Lower leg skin (tissue), 4 donors: ENCODE data around the gene CHRNA5. TPM values are rescaled to one million over a fixed set of nuclear protein-coding genes. Genes with fewer than 3 reads are reported as not detected.
A peak's percentile ranks its signal among the peaks of the same experiment; 100 is the strongest.
"Not testable (repeated sequence)": the region's sequence is repeated elsewhere in the genome, so short reads cannot be mapped to it uniquely, and the experiment has no call there.

Experiments
- DNase-seq, 2 donors: peaks; one replicate each; pipeline ENCODE4 v3.0.0-alpha.2; 2019; ENCODE audit warnings: low spot score in 2 of 2
- H3K4me3 ChIP-seq: fragments of 200-600 bp; sonication (generic); 2 replicates; pipeline ENCODE4 v1.5.1; 2017; ENCODE audit warnings: mild to moderate bottlenecking, low read depth; ENCODE audit not compliant: poor library complexity, severe bottlenecking
- CTCF ChIP-seq, 3 donors: fragments of 450-650 bp; IDR thresholded peaks; one replicate each; pipeline ENCODE4 v1.5.1; 2016; ENCODE audit warnings: antibody characterized with exemption in 3 of 3, mild to moderate bottlenecking in 3 of 3, moderate library complexity in 2 of 3
- POLR2A ChIP-seq, 2 donors: fragments of 450-650 bp; IDR thresholded peaks; one replicate each; pipeline ENCODE4 v1.6.1; 2016 to 2017; ENCODE audit warnings: antibody characterized with exemption in 2 of 2, mild to moderate bottlenecking in 1 of 2, moderate library complexity in 1 of 2
- WGBS, 2 donors: methylation state at CpG; one replicate each; pipeline ENCODE4 v1.1.5; 2018; 5-methylcytosine and 5-hydroxymethylcytosine counted together
- intact Hi-C: fragments of 100-400 bp; cut with DNase I; formaldehyde crosslinking; loops from one replicate; pipeline ENCODE4 v1.15.0; 2023; ENCODE audit warnings: low total_unique reads
- total RNA-seq, 4 donors: library from RNA; depleted of rRNA; stranded (reverse); fragments of >200 nt; gene quantifications; one replicate each; pipeline ENCODE4 v1.1.0, GENCODE V29; 2016

CHRNA5 gene
- total RNA-seq, 4 donors from 2014 or later = 0.27 to 0.84 (median 0.64) TPM

- no peak overlapping the region for H3K4me3 ChIP-seq
- WGBS, 2 donors = 64 to 66% methylated on average over 5 of the region's 5 CpGs
- no peak for DNase-seq
- intact Hi-C loops = no loop called here
- TF ChIP-seq CTCF (IDR thresholded peaks at IDR 0.05) = no peak
- no peak for TF ChIP-seq POLR2A (IDR thresholded peaks at IDR 0.05)
Measured at GRCh38 chr15:78537266-78537905, 27.9 kb upstream of the CHRNA5 start.

GRCh38 chr15:78538358-78538757, 27.0 kb upstream of the CHRNA5 start:
- H3K4me3 ChIP-seq = no peak overlapping the region
- DNase-seq = no peak
- intact Hi-C loops = no loop called here
- TF ChIP-seq POLR2A (IDR thresholded peaks at IDR 0.05) (no peak), CTCF (IDR thresholded peaks at IDR 0.05) (no peak)
- WGBS, 2 donors = 78 to 79% methylated on average over 1 of the region's 1 CpG

- WGBS, 2 donors = 73 to 77% methylated on average over 18 of the region's 18 CpGs
- DNase-seq, intact Hi-C loops: not testable (repeated sequence)
- H3K4me3 ChIP-seq = peak overlapping the region; percentile 72
Measured at GRCh38 chr15:78539464-78540140, 25.7 kb upstream of the CHRNA5 start.

GRCh38 chr15:78540141-78540870, 25.0 kb upstream of the CHRNA5 start, which contains the start of gene PSMA4:
Gene PSMA4, plus strand, starts transcription at chr15:78540444. Its CDS starts 1,484 bp downstream, at chr15:78541928.
- TF ChIP-seq POLR2A (IDR thresholded peaks at IDR 0.05) (peak in 1 of 2 donors; percentile 75), CTCF (IDR thresholded peaks at IDR 0.05) (no peak)
- intact Hi-C loops = no loop called here
- DNase-seq = peak; percentile 91 to 99
- 0 to 1% methylated on average over 27 to 46 of the region's 56 CpGs for WGBS, 2 donors
- H3K4me3 ChIP-seq = peak within 1 kb of the TSS; percentile 72

- intact Hi-C loops = no loop called here
- 2% methylated on average over 17 of the region's 17 CpGs for WGBS, 2 donors
- peak overlapping the region; percentile 72 for H3K4me3 ChIP-seq
- no peak for TF ChIP-seq CTCF (IDR thresholded peaks at IDR 0.05)
- no peak for DNase-seq
Measured at GRCh38 chr15:78540871-78541743, 24.2 kb upstream of the CHRNA5 start.
